ENCODE results near the gene CEBPA.

The CEBPA gene

GRCh38 chr19:33310606-33311325 is 8.4 kb upstream of the CEBPA start:
- H3K27me3 ChIP-seq (ENCODE audit: insufficient read depth, low read length): peaks cover 5% of the 10 kb centered on the region; the same call in 1 of the 2 replicates
- TF ChIP-seq CTCF (IDR thresholded peaks at IDR 0.05; ENCODE audit: low read length): no peak
- TF ChIP-seq EZH2 (IDR thresholded peaks at IDR 0.05; ENCODE audit: borderline replicate concordance, low read length): no peak
- H3F3A ChIP-seq (ENCODE audit: insufficient read depth, low read length): no peaks in the 10 kb centered on the region
- H3K27ac ChIP-seq (ENCODE audit: low read depth, low read length, poor library complexity, severe bottlenecking): no peak overlapping the region
- H3K4me1 ChIP-seq (ENCODE audit: insufficient read depth, low read length, severe bottlenecking): no peaks in the 10 kb centered on the region
- no peaks in the 10 kb centered on the region for H3K9me2 ChIP-seq (ENCODE audit: low read depth, low read length)
- H3K4me2 ChIP-seq (ENCODE audit: low read length): no peak overlapping the region
- H3K4me3 ChIP-seq (ENCODE audit: low read depth, low read length, poor library complexity, severe bottlenecking): no peak overlapping the region
- H4K20me1 ChIP-seq (ENCODE audit: insufficient read depth, low read length): no peaks in the 10 kb centered on the region
- no peaks in the 10 kb centered on the region for H3K79me2 ChIP-seq (ENCODE audit: insufficient read depth, low read length)
- H2AFZ ChIP-seq (ENCODE audit: low read length): no peak overlapping the region
- no peaks in the 10 kb centered on the region for H3K36me3 ChIP-seq (ENCODE audit: insufficient read depth, low read length)
- no peak overlapping the region for H3K9ac ChIP-seq (ENCODE audit: low read length)
- no peaks in the 10 kb centered on the region for H3K9me3 ChIP-seq (ENCODE audit: low read length)

GRCh38 chr19:33309826-33310225 is 7.5 kb upstream of the CEBPA start:
- Histone ChIP-seq H3K4me3 (ENCODE audit: low read depth, low read length, poor library complexity, severe bottlenecking) (no peak overlapping the region), H4K20me1 (ENCODE audit: insufficient read depth, low read length) (no peaks in the 10 kb centered on the region), H3K9me3 (ENCODE audit: low read length) (no peaks in the 10 kb centered on the region), H3K9ac (ENCODE audit: low read length) (no peak overlapping the region), H2AFZ (ENCODE audit: low read length) (no peak overlapping the region), H3K9me2 (ENCODE audit: low read depth, low read length) (no peaks in the 10 kb centered on the region), H3K79me2 (ENCODE audit: insufficient read depth, low read length) (no peaks in the 10 kb centered on the region), H3K36me3 (ENCODE audit: insufficient read depth, low read length) (no peaks in the 10 kb centered on the region), H3K27ac (ENCODE audit: low read depth, low read length, poor library complexity, severe bottlenecking) (no peak overlapping the region), H3F3A (ENCODE audit: insufficient read depth, low read length) (no peaks in the 10 kb centered on the region), H3K4me2 (ENCODE audit: low read length) (no peak overlapping the region), H3K4me1 (ENCODE audit: insufficient read depth, low read length, severe bottlenecking) (no peaks in the 10 kb centered on the region), H3K27me3 (ENCODE audit: insufficient read depth, low read length) (peaks cover 5% of the 10 kb centered on the region; the same call in 1 of the 2 replicates)
- no peak for TF ChIP-seq CTCF (IDR thresholded peaks at IDR 0.05; ENCODE audit: low read length)
- no peak for TF ChIP-seq EZH2 (IDR thresholded peaks at IDR 0.05; ENCODE audit: borderline replicate concordance, low read length)

GRCh38 chr19:33306853-33307792 is 4.8 kb upstream of the CEBPA start:
- H3K4me2 ChIP-seq (ENCODE audit: low read length): no peak overlapping the region
- no peak for TF ChIP-seq CTCF (IDR thresholded peaks at IDR 0.05; ENCODE audit: low read length)
- no peak for TF ChIP-seq EZH2 (IDR thresholded peaks at IDR 0.05; ENCODE audit: borderline replicate concordance, low read length)
- H3K79me2 ChIP-seq (ENCODE audit: insufficient read depth, low read length): no peaks in the 10 kb centered on the region
- H3K4me3 ChIP-seq (ENCODE audit: low read depth, low read length, poor library complexity, severe bottlenecking): no peak overlapping the region
- no peaks in the 10 kb centered on the region for H3F3A ChIP-seq (ENCODE audit: insufficient read depth, low read length)
- no peaks in the 10 kb centered on the region for H3K9me3 ChIP-seq (ENCODE audit: low read length)
- no peaks in the 10 kb centered on the region for H3K27me3 ChIP-seq (ENCODE audit: insufficient read depth, low read length)
- no peaks in the 10 kb centered on the region for H3K4me1 ChIP-seq (ENCODE audit: insufficient read depth, low read length, severe bottlenecking)
- no peaks in the 10 kb centered on the region for H3K9me2 ChIP-seq (ENCODE audit: low read depth, low read length)
- H2AFZ ChIP-seq (ENCODE audit: low read length): no peak overlapping the region
- no peak overlapping the region for H3K27ac ChIP-seq (ENCODE audit: low read depth, low read length, poor library complexity, severe bottlenecking)
- H3K36me3 ChIP-seq (ENCODE audit: insufficient read depth, low read length): no peaks in the 10 kb centered on the region
- no peaks in the 10 kb centered on the region for H4K20me1 ChIP-seq (ENCODE audit: insufficient read depth, low read length)
- no peak overlapping the region for H3K9ac ChIP-seq (ENCODE audit: low read length)

All from OCI-LY1 (cell line).